H1 (cell line): Measurements from ENCODE around the gene PRKAR1B. TPM values are rescaled to one million over a fixed set of nuclear protein-coding genes. Genes with fewer than 3 reads are reported as not detected.

Experiments used
- HDAC6 ChIP-seq: IDR thresholded peaks from one replicate; pipeline ENCODE4 v1.7.1; 2012; ENCODE audit warnings: low read depth, mild to moderate bottlenecking, inconsistent platforms, low read length, moderate library complexity
- SUZ12 ChIP-seq: fragments of 200-600 bp; sonication (generic); IDR thresholded peaks from 2 replicates; pipeline ENCODE4 v1.6.1; 2012; ENCODE audit warnings: mild to moderate bottlenecking, inconsistent platforms, low read length, moderate library complexity, mixed read lengths
- TAF1 ChIP-seq: IDR thresholded peaks from 2 replicates; pipeline ENCODE4 v1.6.1; 2011; ENCODE audit warnings: mild to moderate bottlenecking, low read depth, low read length
- polyA plus RNA-seq, 7 experiments: library from polyadenylated mRNA; depleted of rRNA in 3 of 7; stranded (reverse) in 5 of 7; unstranded in 2 of 7; fragments of >200 nt in 5 of 7; fragments of 200-250 nt in 2 of 7; gene quantifications; 1 replicate in 5 of 7; 2 replicates in 1 of 7; 4 replicates in 1 of 7; pipeline versions ENCODE4 v1.2.1 to v1.2.3, GENCODE V29; 2011 to 2013; ENCODE audit warnings: missing spikeins in 2 of 7, mixed read lengths in 2 of 7
- total RNA-seq: library from RNA; stranded (reverse); fragmentation: NEBNext Ultra II Directional; extraction: Animal tissue kit (Norgen Biotek cat#: 25700); gene quantifications from 2 replicates; pipeline ENCODE4 v1.2.1, GENCODE V29; 2021
- TF ChIP-seq, protein P1 (sequence below), 3 experiments: IDR thresholded peaks; 1 replicate in 2 of 3; 2 replicates in 1 of 3; pipeline versions ENCODE4 v1.5.1 to v1.6.1; 2011; ENCODE audit warnings: low read length in 3 of 3, mild to moderate bottlenecking in 3 of 3, inconsistent platforms in 2 of 3, low read depth in 1 of 3, moderate library complexity in 1 of 3; ENCODE audit not compliant: insufficient read depth in 1 of 3; ENCODE audit errors: control extremely low read depth in 1 of 3
- TF ChIP-seq, protein P2 (sequence below): fragments of 300-600 bp; sonication (generic); IDR thresholded peaks from 2 replicates; pipeline ENCODE4 v1.7.1; 2012; ENCODE audit warnings: low read length, moderate library complexity, mild to moderate bottlenecking, inconsistent platforms; ENCODE audit not compliant: insufficient replicate concordance

PRKAR1B gene
- total and polyA plus RNA-seq, 2 of the 8 experiments (the other 6 are each of a cell fraction or from before 2014, with no cell fraction given), result 12.3 to 55.7 TPM

DNA sequence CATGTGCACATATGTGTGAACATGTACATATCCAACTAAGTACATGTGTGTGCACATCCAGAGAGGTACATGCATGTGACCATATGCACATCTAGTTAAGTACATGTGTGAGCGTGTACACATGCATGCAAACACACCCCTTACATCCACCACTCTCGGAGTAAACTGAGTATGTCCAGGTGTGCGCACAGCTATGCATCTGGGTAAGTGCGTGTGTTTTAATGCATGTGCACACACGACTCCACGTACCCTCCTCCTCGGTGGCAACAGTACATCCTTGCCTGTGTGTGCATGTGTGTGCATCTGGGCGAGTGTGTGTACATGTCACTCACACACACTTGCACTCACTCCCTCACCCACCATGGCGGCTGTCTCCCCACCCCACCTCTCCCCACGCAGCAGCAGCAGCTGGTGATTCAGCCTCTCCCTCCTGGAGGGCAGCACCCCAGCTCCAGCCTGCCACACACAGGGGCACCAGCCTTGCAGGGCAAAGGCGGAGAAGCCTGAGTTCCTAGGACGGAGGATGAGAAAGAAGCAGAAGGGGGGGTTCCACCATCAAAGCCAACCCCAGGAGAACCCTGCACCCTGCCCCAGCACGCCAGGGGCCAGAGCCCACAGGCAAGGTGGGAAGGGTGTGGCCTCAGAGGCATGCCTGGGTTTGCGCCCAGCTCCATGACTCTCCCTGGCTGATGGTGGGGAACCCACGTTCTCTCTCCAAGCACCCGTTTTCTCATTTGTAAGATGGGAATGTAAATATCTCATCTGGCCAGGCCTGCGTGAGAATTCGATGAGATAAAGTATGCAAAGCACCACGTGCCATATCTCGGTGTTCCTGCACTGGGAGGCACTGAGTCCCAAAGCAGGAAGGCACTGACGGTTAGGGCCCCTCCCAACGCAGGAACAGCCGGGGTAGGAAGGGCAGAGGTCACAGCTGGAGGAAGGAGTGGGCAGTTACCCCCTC lies 28.3 kb downstream of the PRKAR1B start (continued):
- TF ChIP-seq, protein P1, sequence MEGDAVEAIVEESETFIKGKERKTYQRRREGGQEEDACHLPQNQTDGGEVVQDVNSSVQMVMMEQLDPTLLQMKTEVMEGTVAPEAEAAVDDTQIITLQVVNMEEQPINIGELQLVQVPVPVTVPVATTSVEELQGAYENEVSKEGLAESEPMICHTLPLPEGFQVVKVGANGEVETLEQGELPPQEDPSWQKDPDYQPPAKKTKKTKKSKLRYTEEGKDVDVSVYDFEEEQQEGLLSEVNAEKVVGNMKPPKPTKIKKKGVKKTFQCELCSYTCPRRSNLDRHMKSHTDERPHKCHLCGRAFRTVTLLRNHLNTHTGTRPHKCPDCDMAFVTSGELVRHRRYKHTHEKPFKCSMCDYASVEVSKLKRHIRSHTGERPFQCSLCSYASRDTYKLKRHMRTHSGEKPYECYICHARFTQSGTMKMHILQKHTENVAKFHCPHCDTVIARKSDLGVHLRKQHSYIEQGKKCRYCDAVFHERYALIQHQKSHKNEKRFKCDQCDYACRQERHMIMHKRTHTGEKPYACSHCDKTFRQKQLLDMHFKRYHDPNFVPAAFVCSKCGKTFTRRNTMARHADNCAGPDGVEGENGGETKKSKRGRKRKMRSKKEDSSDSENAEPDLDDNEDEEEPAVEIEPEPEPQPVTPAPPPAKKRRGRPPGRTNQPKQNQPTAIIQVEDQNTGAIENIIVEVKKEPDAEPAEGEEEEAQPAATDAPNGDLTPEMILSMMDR (IDR thresholded peaks at IDR 0.05; ENCODE audit: control extremely low read depth in 1 of 3, insufficient read depth in 1 of 3, low read depth in 1 of 3, low read length in 3 of 3), result no peak
- no peak for TF ChIP-seq HDAC6
- no peak for TF ChIP-seq TAF1
- no peak for TF ChIP-seq SUZ12
- TF ChIP-seq, protein P2, sequence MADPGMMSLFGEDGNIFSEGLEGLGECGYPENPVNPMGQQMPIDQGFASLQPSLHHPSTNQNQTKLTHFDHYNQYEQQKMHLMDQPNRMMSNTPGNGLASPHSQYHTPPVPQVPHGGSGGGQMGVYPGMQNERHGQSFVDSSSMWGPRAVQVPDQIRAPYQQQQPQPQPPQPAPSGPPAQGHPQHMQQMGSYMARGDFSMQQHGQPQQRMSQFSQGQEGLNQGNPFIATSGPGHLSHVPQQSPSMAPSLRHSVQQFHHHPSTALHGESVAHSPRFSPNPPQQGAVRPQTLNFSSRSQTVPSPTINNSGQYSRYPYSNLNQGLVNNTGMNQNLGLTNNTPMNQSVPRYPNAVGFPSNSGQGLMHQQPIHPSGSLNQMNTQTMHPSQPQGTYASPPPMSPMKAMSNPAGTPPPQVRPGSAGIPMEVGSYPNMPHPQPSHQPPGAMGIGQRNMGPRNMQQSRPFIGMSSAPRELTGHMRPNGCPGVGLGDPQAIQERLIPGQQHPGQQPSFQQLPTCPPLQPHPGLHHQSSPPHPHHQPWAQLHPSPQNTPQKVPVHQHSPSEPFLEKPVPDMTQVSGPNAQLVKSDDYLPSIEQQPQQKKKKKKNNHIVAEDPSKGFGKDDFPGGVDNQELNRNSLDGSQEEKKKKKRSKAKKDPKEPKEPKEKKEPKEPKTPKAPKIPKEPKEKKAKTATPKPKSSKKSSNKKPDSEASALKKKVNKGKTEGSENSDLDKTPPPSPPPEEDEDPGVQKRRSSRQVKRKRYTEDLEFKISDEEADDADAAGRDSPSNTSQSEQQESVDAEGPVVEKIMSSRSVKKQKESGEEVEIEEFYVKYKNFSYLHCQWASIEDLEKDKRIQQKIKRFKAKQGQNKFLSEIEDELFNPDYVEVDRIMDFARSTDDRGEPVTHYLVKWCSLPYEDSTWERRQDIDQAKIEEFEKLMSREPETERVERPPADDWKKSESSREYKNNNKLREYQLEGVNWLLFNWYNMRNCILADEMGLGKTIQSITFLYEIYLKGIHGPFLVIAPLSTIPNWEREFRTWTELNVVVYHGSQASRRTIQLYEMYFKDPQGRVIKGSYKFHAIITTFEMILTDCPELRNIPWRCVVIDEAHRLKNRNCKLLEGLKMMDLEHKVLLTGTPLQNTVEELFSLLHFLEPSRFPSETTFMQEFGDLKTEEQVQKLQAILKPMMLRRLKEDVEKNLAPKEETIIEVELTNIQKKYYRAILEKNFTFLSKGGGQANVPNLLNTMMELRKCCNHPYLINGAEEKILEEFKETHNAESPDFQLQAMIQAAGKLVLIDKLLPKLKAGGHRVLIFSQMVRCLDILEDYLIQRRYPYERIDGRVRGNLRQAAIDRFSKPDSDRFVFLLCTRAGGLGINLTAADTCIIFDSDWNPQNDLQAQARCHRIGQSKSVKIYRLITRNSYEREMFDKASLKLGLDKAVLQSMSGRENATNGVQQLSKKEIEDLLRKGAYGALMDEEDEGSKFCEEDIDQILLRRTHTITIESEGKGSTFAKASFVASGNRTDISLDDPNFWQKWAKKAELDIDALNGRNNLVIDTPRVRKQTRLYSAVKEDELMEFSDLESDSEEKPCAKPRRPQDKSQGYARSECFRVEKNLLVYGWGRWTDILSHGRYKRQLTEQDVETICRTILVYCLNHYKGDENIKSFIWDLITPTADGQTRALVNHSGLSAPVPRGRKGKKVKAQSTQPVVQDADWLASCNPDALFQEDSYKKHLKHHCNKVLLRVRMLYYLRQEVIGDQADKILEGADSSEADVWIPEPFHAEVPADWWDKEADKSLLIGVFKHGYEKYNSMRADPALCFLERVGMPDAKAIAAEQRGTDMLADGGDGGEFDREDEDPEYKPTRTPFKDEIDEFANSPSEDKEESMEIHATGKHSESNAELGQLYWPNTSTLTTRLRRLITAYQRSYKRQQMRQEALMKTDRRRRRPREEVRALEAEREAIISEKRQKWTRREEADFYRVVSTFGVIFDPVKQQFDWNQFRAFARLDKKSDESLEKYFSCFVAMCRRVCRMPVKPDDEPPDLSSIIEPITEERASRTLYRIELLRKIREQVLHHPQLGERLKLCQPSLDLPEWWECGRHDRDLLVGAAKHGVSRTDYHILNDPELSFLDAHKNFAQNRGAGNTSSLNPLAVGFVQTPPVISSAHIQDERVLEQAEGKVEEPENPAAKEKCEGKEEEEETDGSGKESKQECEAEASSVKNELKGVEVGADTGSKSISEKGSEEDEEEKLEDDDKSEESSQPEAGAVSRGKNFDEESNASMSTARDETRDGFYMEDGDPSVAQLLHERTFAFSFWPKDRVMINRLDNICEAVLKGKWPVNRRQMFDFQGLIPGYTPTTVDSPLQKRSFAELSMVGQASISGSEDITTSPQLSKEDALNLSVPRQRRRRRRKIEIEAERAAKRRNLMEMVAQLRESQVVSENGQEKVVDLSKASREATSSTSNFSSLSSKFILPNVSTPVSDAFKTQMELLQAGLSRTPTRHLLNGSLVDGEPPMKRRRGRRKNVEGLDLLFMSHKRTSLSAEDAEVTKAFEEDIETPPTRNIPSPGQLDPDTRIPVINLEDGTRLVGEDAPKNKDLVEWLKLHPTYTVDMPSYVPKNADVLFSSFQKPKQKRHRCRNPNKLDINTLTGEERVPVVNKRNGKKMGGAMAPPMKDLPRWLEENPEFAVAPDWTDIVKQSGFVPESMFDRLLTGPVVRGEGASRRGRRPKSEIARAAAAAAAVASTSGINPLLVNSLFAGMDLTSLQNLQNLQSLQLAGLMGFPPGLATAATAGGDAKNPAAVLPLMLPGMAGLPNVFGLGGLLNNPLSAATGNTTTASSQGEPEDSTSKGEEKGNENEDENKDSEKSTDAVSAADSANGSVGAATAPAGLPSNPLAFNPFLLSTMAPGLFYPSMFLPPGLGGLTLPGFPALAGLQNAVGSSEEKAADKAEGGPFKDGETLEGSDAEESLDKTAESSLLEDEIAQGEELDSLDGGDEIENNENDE, result no peak
